NCI-H82 treated with DMSO at 0.1 percent for 48 hours (cell line): Measurements from ENCODE around the gene ZFPM1.
"Not testable (repeated sequence)": the region's sequence is repeated elsewhere in the genome, so short reads cannot be mapped to it uniquely, and the experiment has no call there.

Source experiments
- DNase-seq: peaks from one replicate; lab custom pipeline; 2025; ENCODE audit not compliant: unreplicated experiment; lab: John Stamatoyannopoulos, UW

Gene ZFPM1

GRCh38 chr16:88511060-88511459, 58.0 kb downstream of the ZFPM1 start:
- no peak for DNase-seq

- no peak for DNase-seq
Observed at GRCh38 chr16:88511906-88512305, 58.8 kb downstream of the ZFPM1 start.

- no peak for DNase-seq
Observed at GRCh38 chr16:88512728-88513696, 59.9 kb downstream of the ZFPM1 start.

- DNase-seq, result no peak
Observed at GRCh38 chr16:88514070-88514469, 61.0 kb downstream of the ZFPM1 start.

GRCh38 chr16:88514526-88515232, 61.6 kb downstream of the ZFPM1 start:
- no peak for DNase-seq

GRCh38 chr16:88515371-88515770, 62.3 kb downstream of the ZFPM1 start:
- no peak for DNase-seq

- DNase-seq, result no peak
Observed at GRCh38 chr16:88515925-88516594, 63.0 kb downstream of the ZFPM1 start.

GRCh38 chr16:88516601-88517061, 63.6 kb downstream of the ZFPM1 start:
- no peak for DNase-seq

- not testable (repeated sequence) for DNase-seq
Observed at GRCh38 chr16:88517208-88517774, 64.2 kb downstream of the ZFPM1 start.

- DNase-seq, result not testable (repeated sequence)
Observed at GRCh38 chr16:88518411-88519111, 65.5 kb downstream of the ZFPM1 start.

GRCh38 chr16:88519240-88519639, 66.2 kb downstream of the ZFPM1 start:
- DNase-seq, result no peak

GRCh38 chr16:88519938-88520653, 67.0 kb downstream of the ZFPM1 start:
- no peak for DNase-seq

- no peak for DNase-seq
Observed at GRCh38 chr16:88521674-88522073, 68.6 kb downstream of the ZFPM1 start.

GRCh38 chr16:88522276-88522949, 69.3 kb downstream of the ZFPM1 start:
- DNase-seq, result no peak

- no peak for DNase-seq
Observed at GRCh38 chr16:88523309-88524161, 70.5 kb downstream of the ZFPM1 start.

- no peak for DNase-seq
Observed at GRCh38 chr16:88524274-88524972, 71.3 kb downstream of the ZFPM1 start.

GRCh38 chr16:88524973-88525662, 72.0 kb downstream of the ZFPM1 start:
- DNase-seq, result no peak
